ENCODE measurements around the gene TBPL1.
A peak's percentile ranks its signal among the peaks of the same experiment; 100 is the strongest.
"Not testable (repeated sequence)": the region's sequence is repeated elsewhere in the genome, so short reads cannot be mapped to it uniquely, and the experiment has no call there.

TBPL1 gene

GRCh38 chr6:133979269-133979963 lies 26.4 kb downstream of the TBPL1 start:
- peaks cover 43% of the 10 kb centered on the region for H3K36me3 Mint-ChIP-seq
- ATAC-seq; DNase-seq (ENCODE audit: low spot score in 2 of 2); H3K4me3 Mint-ChIP-seq; H3K9me3 Mint-ChIP-seq: not testable (repeated sequence)
- peak overlapping the region; percentile 24 for H3K27ac Mint-ChIP-seq
- H3K4me1 Mint-ChIP-seq = peaks cover 24% of the 10 kb centered on the region

DNA sequence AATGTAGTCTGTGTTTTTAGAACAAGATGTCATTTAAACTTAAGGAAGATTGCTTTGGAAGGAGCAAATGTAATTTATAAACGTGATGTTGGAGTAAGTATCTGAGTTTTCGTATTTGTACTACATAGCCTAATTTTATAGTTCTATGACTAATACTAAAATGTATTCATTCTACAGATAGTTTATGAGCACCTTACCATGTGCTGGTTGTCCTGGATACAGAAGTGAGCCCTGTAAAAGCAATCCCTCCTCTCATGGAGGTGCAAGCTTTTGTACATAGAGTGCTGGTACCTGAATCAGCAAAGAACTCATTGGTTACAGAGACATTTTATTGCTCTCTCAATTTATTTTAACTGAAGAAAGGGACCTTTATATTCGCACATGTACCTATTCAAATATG lies 27.1 kb downstream of the TBPL1 start:
- H3K36me3 Mint-ChIP-seq = peaks cover 50% of the 10 kb centered on the region
- DNase-seq (ENCODE audit: low spot score in 2 of 2) (no peak), ATAC-seq (no peak)
- H3K4me1 Mint-ChIP-seq = peaks cover 24% of the 10 kb centered on the region
- no peak overlapping the region for H3K27ac Mint-ChIP-seq
- no peak overlapping the region for H3K4me3 Mint-ChIP-seq
- no peaks in the 10 kb centered on the region for H3K9me3 Mint-ChIP-seq

- no peaks in the 10 kb centered on the region for H3K9me3 Mint-ChIP-seq
- no peak overlapping the region for H3K27ac Mint-ChIP-seq
- peak; percentile 90 for ATAC-seq
- DNase-seq (ENCODE audit: low spot score in 2 of 2) = no peak
- H3K36me3 Mint-ChIP-seq = peaks cover 82% of the 10 kb centered on the region
- H3K4me3 Mint-ChIP-seq = no peak overlapping the region
- H3K4me1 Mint-ChIP-seq = peaks cover 24% of the 10 kb centered on the region
Observed at GRCh38 chr6:133983099-133983939, 30.3 kb downstream of the TBPL1 start.

- Mint-ChIP-seq H3K9me3 (no peaks in the 10 kb centered on the region), H3K27ac (no peak overlapping the region), H3K4me3 (no peak overlapping the region), H3K36me3 (peaks cover 78% of the 10 kb centered on the region), H3K4me1 (peaks cover 19% of the 10 kb centered on the region)
- ATAC-seq = peak; percentile 93
- no peak for DNase-seq (ENCODE audit: low spot score in 2 of 2)
Observed at GRCh38 chr6:133985970-133986369, 32.9 kb downstream of the TBPL1 start.

- peaks cover 68% of the 10 kb centered on the region for H3K36me3 Mint-ChIP-seq
- ATAC-seq (no peak), DNase-seq (ENCODE audit: low spot score in 2 of 2) (no peak)
- no peaks in the 10 kb centered on the region for H3K9me3 Mint-ChIP-seq
- no peak overlapping the region for H3K4me3 Mint-ChIP-seq
- no peak overlapping the region for H3K27ac Mint-ChIP-seq
- H3K4me1 Mint-ChIP-seq = peaks cover 19% of the 10 kb centered on the region
Observed at GRCh38 chr6:133986942-133987341, 33.9 kb downstream of the TBPL1 start.

GRCh38 chr6:133989525-133989924 lies 36.5 kb downstream of the TBPL1 start:
- Mint-ChIP-seq H3K36me3 (peaks cover 45% of the 10 kb centered on the region), H3K27ac (no peak overlapping the region), H3K9me3 (no peaks in the 10 kb centered on the region), H3K4me3 (no peak overlapping the region), H3K4me1 (peaks cover 10% of the 10 kb centered on the region)
- no peak for ATAC-seq
- no peak for DNase-seq (ENCODE audit: low spot score in 2 of 2)

DNA sequence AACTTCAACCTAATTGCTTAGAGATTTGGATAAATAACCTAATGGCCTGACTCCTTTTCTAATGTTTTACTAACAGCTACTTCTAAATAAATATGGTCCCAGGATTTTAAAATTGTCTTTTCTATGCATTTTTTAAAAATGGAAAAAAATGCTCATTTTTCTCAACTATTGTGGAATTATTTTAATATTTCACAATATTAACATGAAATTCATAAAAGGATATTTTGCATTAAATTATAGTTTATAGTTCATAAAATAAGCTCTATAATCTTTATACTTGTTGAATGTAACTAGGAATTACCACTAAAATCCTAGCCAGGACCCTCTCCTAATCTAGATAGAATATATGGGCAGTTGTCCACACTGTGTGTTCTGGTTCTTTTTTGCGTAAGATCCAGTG lies 37.3 kb downstream of the TBPL1 start:
- Mint-ChIP-seq H3K4me3 (no peak overlapping the region), H3K36me3 (peaks cover 37% of the 10 kb centered on the region), H3K4me1 (peaks cover 10% of the 10 kb centered on the region), H3K27ac (no peak overlapping the region), H3K9me3 (no peaks in the 10 kb centered on the region)
- ATAC-seq = no peak
- no peak for DNase-seq (ENCODE audit: low spot score in 2 of 2)

GRCh38 chr6:133991096-133991593 lies 38.1 kb downstream of the TBPL1 start:
- Mint-ChIP-seq H3K36me3 (peaks cover 28% of the 10 kb centered on the region), H3K4me3 (no peak overlapping the region), H3K9me3 (no peaks in the 10 kb centered on the region), H3K4me1 (peaks cover 2% of the 10 kb centered on the region), H3K27ac (no peak overlapping the region)
- no peak for DNase-seq (ENCODE audit: low spot score in 2 of 2)
- ATAC-seq = no peak

- ATAC-seq (no peak), DNase-seq (ENCODE audit: low spot score in 2 of 2) (no peak)
- no peaks in the 10 kb centered on the region for H3K4me1 Mint-ChIP-seq
- no peak overlapping the region for H3K27ac Mint-ChIP-seq
- H3K9me3 Mint-ChIP-seq = no peaks in the 10 kb centered on the region
- H3K36me3 Mint-ChIP-seq = peaks cover 9% of the 10 kb centered on the region
- H3K4me3 Mint-ChIP-seq = no peak overlapping the region
Observed at GRCh38 chr6:133992992-133993680, 40.1 kb downstream of the TBPL1 start.

DNA sequence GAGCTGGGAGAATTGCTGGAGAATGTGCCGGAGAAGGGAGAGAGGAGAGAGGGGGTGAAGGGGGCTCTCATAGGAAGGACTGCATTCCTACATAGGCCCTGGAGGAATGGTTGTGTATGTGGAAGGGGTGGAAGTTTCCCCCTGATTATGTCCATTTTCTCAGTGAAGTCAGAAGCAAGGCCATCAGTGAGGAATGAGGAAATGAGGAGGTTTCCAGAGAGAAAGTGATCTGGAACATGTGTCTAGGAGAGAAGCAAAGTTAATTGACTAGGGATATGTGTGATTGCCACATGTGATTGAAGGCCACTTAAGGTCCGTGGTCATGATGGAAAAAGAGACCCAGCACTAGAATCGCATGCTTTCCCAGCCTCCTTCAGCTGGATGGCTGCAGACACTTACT lies 42.3 kb downstream of the TBPL1 start:
- H3K4me1 Mint-ChIP-seq = no peaks in the 10 kb centered on the region
- no peaks in the 10 kb centered on the region for H3K36me3 Mint-ChIP-seq
- H3K9me3 Mint-ChIP-seq = no peaks in the 10 kb centered on the region
- no peak overlapping the region for H3K27ac Mint-ChIP-seq
- ATAC-seq = no peak
- DNase-seq (ENCODE audit: low spot score in 2 of 2) = no peak
- H3K4me3 Mint-ChIP-seq = no peak overlapping the region

DNA sequence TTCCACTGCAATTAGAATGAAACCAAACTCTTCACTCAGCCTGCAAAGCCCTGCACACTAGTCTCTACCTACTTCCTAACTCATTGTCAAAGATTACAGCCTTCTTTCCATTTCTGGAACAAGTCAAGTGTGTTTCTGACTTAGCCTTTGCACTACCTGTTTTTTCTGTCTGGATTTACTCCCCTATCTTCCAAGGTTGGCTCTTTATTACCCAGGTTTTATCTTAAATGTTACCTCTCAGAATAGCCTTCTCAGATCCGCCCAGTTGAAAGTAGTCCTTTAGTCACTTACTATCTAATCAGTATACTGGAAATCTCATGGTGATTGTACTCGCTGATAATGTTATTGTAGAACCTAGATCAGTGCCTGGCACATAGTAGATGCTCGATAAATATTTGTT lies 42.7 kb downstream of the TBPL1 start:
- H3K27ac Mint-ChIP-seq = no peak overlapping the region

GRCh38 chr6:133997267-133997666 lies 44.2 kb downstream of the TBPL1 start:
- H3K9me3 Mint-ChIP-seq = no peaks in the 10 kb centered on the region
- no peaks in the 10 kb centered on the region for H3K4me1 Mint-ChIP-seq
- DNase-seq (ENCODE audit: low spot score in 2 of 2) (no peak), ATAC-seq (no peak)
- no peak overlapping the region for H3K4me3 Mint-ChIP-seq
- no peaks in the 10 kb centered on the region for H3K36me3 Mint-ChIP-seq
- H3K27ac Mint-ChIP-seq = no peak overlapping the region

More for the DNA sequence above, 42.7 kb downstream of the TBPL1 start:
- ATAC-seq (no peak), DNase-seq (ENCODE audit: low spot score in 2 of 2) (no peak)
- no peaks in the 10 kb centered on the region for H3K4me1 Mint-ChIP-seq
- H3K9me3 Mint-ChIP-seq = no peaks in the 10 kb centered on the region
- H3K4me3 Mint-ChIP-seq = no peak overlapping the region
- H3K36me3 Mint-ChIP-seq = no peaks in the 10 kb centered on the region

- DNase-seq (ENCODE audit: low spot score in 2 of 2) = no peak
- Mint-ChIP-seq H3K9me3 (no peaks in the 10 kb centered on the region), H3K27ac (no peak overlapping the region), H3K36me3 (no peaks in the 10 kb centered on the region), H3K4me1 (no peaks in the 10 kb centered on the region), H3K4me3 (no peak overlapping the region)
- ATAC-seq = no peak
Observed at GRCh38 chr6:133999305-133999704, 46.3 kb downstream of the TBPL1 start.

DNA sequence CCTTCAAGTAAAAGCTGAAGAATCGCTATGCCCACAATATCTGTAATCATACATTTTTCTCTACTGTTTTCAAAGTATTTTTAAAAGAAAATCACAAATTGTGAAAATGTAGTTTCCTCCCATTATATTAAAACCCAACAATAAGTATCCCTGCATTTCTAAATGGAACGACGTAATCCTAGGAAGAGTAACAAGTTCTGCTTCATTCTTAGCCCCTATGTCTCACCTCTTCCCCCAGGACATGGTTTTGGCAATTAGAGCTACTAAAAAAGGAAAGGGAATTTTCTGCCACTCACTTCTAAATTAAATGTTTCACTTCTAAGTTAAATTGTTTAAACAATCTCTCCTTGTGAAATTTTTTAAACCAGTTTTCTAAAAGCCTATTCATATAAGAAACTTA lies 47.4 kb downstream of the TBPL1 start:
- no peak for ATAC-seq
- no peak for DNase-seq (ENCODE audit: low spot score in 2 of 2)
- Mint-ChIP-seq H3K4me1 (no peaks in the 10 kb centered on the region), H3K9me3 (no peaks in the 10 kb centered on the region), H3K36me3 (no peaks in the 10 kb centered on the region), H3K4me3 (no peak overlapping the region), H3K27ac (no peak overlapping the region)

DNA sequence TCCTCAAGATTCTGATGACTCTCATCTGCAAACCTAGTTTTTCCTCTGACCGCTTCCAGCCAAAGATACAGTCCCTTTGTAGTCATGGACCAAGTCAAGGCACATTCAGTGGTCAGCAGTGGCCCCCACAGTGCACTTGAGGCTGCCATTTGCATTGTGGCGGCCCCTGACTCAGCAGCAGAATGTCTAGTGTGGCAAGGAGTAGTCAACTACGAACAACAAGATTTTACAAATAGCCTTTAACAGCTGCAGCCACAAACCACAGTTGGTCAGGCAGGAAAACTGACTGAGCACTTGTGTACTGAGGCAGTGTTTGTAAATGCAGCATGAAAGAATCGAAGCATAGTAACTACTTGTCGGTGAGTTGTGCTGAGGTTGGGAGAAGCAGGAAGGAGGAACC lies 49.8 kb downstream of the TBPL1 start:
- Mint-ChIP-seq H3K27ac (no peak overlapping the region), H3K4me1 (no peaks in the 10 kb centered on the region), H3K9me3 (no peaks in the 10 kb centered on the region), H3K36me3 (no peaks in the 10 kb centered on the region), H3K4me3 (no peak overlapping the region)
- DNase-seq (ENCODE audit: low spot score in 2 of 2) (no peak), ATAC-seq (no peak)

Measured in stimulated activated effector memory CD8-positive, alpha-beta T cell treated with anti-CD3 and anti-CD28 coated beads, Interleukin-12 subunit alpha, Interleukin-12 subunit beta, amount 100 ng/mL, for 72 hours (primary cell).